ENCODE data around the gene APOH. TPM values are rescaled to one million over a fixed set of nuclear protein-coding genes. Genes with fewer than 3 reads are reported as not detected.

APOH gene
- total RNA-seq, 4 donors from 2014 or later = 0.55 TPM; not detected in 3

- H3K9me3 ChIP-seq = no peaks in the 10 kb centered on the region
- no peaks in the 10 kb centered on the region for H3K27me3 ChIP-seq
- no peaks in the 10 kb centered on the region for H3K36me3 ChIP-seq
- H3K4me3 ChIP-seq = no peak overlapping the region
- intact Hi-C loops (cut with DNase I; ENCODE audit: low total_unique reads) = no loop called here
- 78 to 81% methylated on average over 4 to 5 of the region's 5 CpGs for WGBS, 2 donors (ENCODE audit: low coverage in 1 of 2)
- in situ Hi-C loops (cut with MboI; ENCODE audit: low pct_ligation_motif_present in 1 of 4, low pct_unique_long_range_greater_than_20kb in 1 of 4, low sequenced_read_pairs in 3 of 4) = loop anchor here in 2 of 4 donors (25.0 kb wide), 2 partner anchors 672 to 697 kb away; no protein-coding TSS in a partner anchor
- no peak overlapping the region for H3K27ac ChIP-seq
- H3K4me1 ChIP-seq = no peaks in the 10 kb centered on the region
- DNase-seq = no peak
- TF ChIP-seq POLR2AphosphoS5 (IDR thresholded peaks at IDR 0.05) (no peak), EP300 (IDR thresholded peaks at IDR 0.05; ENCODE audit: low read depth) (no peak), POLR2A (IDR thresholded peaks at IDR 0.05) (no peak), CTCF (IDR thresholded peaks at IDR 0.05) (no peak)
These were observed 14.2 kb downstream of the APOH start for GRCh38 chr17:66214884-66215528.

- Histone ChIP-seq H3K27ac (no peak overlapping the region), H3K4me3 (no peak overlapping the region), H3K27me3 (no peaks in the 10 kb centered on the region), H3K36me3 (no peaks in the 10 kb centered on the region), H3K4me1 (no peaks in the 10 kb centered on the region), H3K9me3 (no peaks in the 10 kb centered on the region)
- intact Hi-C loops (cut with DNase I; ENCODE audit: low total_unique reads) (no loop called here), in situ Hi-C loops (cut with MboI; ENCODE audit: low pct_ligation_motif_present in 1 of 4, low pct_unique_long_range_greater_than_20kb in 1 of 4, low sequenced_read_pairs in 3 of 4) (loop anchor here in 2 of 4 donors (25.0 kb wide), 2 partner anchors 676 to 701 kb away; no protein-coding TSS in a partner anchor)
- DNase-seq = no peak
- TF ChIP-seq POLR2AphosphoS5 (IDR thresholded peaks at IDR 0.05) (no peak), CTCF (IDR thresholded peaks at IDR 0.05) (no peak), POLR2A (IDR thresholded peaks at IDR 0.05) (no peak), EP300 (IDR thresholded peaks at IDR 0.05; ENCODE audit: low read depth) (no peak)
- WGBS, 2 donors (ENCODE audit: low coverage in 1 of 2) = 85 to 95% methylated on average over 7 to 9 of the region's 9 CpGs
These were observed 18.0 kb downstream of the APOH start for GRCh38 chr17:66211047-66211810.

GRCh38 chr17:66210208-66210574, 19.0 kb downstream of the APOH start:
- intact Hi-C loops (cut with DNase I; ENCODE audit: low total_unique reads) = no loop called here
- Histone ChIP-seq H3K4me3 (no peak overlapping the region), H3K27ac (no peak overlapping the region), H3K36me3 (no peaks in the 10 kb centered on the region), H3K27me3 (no peaks in the 10 kb centered on the region), H3K4me1 (no peaks in the 10 kb centered on the region), H3K9me3 (no peaks in the 10 kb centered on the region)
- TF ChIP-seq EP300 (IDR thresholded peaks at IDR 0.05; ENCODE audit: low read depth) (no peak), CTCF (IDR thresholded peaks at IDR 0.05) (no peak), POLR2AphosphoS5 (IDR thresholded peaks at IDR 0.05) (no peak), POLR2A (IDR thresholded peaks at IDR 0.05) (no peak)
- in situ Hi-C loops (cut with MboI; ENCODE audit: low pct_ligation_motif_present in 1 of 4, low pct_unique_long_range_greater_than_20kb in 1 of 4, low sequenced_read_pairs in 3 of 4) = loop anchor here in 2 of 4 donors (25.0 kb wide), 2 partner anchors 677 to 702 kb away; no protein-coding TSS in a partner anchor
- WGBS, 2 donors (ENCODE audit: low coverage in 1 of 2) = 80 to 95% methylated on average over 2 of the region's 2 CpGs
- DNase-seq = no peak

GRCh38 chr17:66207936-66208335, 21.3 kb downstream of the APOH start:
- H3K9me3 ChIP-seq = no peaks in the 10 kb centered on the region

More at GRCh38 chr17:66207936-66208335, 21.3 kb downstream of the APOH start:
- Histone ChIP-seq H3K4me1 (no peaks in the 10 kb centered on the region), H3K27me3 (no peaks in the 10 kb centered on the region), H3K36me3 (no peaks in the 10 kb centered on the region), H3K4me3 (no peak overlapping the region), H3K27ac (no peak overlapping the region)
- intact Hi-C loops (cut with DNase I; ENCODE audit: low total_unique reads) (no loop called here), in situ Hi-C loops (cut with MboI; ENCODE audit: low pct_ligation_motif_present in 1 of 4, low pct_unique_long_range_greater_than_20kb in 1 of 4, low sequenced_read_pairs in 3 of 4) (loop anchor here in 2 of 4 donors (25.0 kb wide), 2 partner anchors 679 to 704 kb away; no protein-coding TSS in a partner anchor)
- TF ChIP-seq POLR2AphosphoS5 (IDR thresholded peaks at IDR 0.05) (no peak), EP300 (IDR thresholded peaks at IDR 0.05; ENCODE audit: low read depth) (no peak), CTCF (IDR thresholded peaks at IDR 0.05) (no peak), POLR2A (IDR thresholded peaks at IDR 0.05) (no peak)
- DNase-seq = no peak
